ENCODE data around the gene TAF11L5.
"Not testable (repeated sequence)": the region's sequence is repeated elsewhere in the genome, so short reads cannot be mapped to it uniquely, and the experiment has no call there.

The TAF11L5 gene

DNA sequence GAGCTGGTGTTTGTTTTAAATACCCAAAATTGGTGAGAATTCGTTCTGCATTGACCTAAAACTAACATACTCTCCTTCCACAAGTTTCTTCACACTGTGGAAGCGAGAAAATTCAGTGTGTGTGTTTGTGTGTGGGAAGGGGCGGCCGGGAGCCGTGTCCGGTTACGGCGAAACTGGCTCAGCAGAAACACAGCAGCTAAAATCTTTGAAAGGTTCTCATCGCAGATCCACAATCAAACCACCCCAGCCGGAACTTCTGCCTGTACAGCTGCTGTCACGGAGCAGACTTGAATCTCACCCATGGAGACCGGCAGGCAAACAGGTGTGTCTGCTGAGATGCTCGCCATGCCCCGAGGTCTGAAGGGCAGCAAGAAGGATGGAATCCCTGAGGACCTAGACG is at the start of gene TAF11L5:
TSS of gene TAF11L5 (plus strand) at position 301 of the 400 bp plus-strand sequence.
- DNase-seq = not testable (repeated sequence)

GRCh38 chr5:17477043-17477442 is 48.0 kb upstream of the TAF11L5 start:
- DNase-seq = no peak

GRCh38 chr5:17477573-17478265 is 47.3 kb upstream of the TAF11L5 start:
- DNase-seq = no peak

DNA sequence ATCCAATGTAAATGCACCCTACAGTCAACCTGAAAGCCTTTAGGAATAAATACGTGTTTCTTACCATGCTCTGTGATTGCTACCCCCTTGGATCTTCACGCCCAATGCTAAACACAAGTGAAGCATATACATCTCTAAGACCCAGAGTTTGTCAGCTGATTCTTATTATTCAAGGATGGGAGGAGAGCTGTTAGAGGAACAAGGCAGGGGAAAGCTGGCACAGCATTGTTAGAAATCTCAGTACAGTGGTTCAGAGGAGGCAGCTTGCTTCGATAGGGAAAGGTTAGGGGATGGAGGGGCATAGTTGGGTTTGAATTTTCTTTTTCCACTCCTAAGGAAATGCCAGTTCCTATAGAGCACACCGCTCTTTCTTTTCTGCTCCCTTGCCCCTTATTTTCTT is 43.7 kb upstream of the TAF11L5 start:
- DNase-seq = no peak

DNA sequence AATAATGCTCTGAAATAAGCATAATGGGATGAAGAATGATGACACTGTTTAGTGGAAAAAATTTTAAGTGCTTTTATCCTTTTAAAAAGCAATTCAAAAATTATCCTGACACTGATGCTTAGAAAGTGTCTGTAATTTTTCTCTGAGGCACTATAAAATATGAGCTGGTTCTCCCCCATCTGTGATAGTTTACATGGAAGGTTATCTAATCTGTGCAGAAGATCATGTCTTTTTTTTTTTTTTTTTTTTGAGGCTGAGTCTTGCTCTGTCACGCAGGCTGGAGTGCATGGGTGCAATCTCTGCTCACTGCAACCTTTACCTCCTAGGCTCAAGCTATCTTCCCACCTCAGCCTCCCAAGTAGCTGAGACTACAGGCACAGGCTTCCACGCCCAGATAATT is 42.2 kb upstream of the TAF11L5 start:
- no peak for DNase-seq

DNA sequence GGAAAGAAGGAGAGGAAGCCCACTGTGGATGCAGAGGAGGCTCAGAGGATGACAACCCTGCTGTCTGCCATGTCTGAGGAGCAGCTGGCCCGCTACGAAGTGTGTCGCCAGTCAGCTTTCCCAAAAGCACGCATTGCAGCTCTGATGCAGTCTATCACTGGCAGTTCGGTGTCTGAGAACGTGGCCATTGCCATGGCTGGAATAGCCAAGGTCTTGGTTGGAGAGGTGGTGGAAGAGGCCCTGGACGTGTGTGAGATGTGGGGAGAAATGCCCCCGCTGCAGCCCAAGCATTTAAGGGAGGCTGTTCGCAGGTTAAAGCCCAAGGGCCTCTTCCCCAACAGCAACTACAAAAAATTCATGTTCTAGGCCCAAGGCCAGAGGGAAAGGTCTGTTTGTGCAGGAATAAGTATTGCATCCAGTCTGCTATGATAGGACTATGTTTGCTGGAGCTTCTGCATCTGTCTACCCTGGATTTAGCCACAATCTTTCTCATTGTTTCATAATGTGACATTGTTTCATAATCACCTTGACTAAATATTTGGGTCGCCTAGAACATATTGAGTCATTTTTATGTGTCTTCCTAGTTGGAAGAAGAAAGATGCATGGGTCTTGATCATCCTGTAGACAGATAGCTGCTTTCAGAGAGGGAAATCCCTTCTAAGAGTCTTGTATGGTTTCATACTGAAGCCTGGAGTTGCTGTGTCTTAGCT is 38.4 kb upstream of the TAF11L5 start:
- DNase-seq = not testable (repeated sequence)

DNA sequence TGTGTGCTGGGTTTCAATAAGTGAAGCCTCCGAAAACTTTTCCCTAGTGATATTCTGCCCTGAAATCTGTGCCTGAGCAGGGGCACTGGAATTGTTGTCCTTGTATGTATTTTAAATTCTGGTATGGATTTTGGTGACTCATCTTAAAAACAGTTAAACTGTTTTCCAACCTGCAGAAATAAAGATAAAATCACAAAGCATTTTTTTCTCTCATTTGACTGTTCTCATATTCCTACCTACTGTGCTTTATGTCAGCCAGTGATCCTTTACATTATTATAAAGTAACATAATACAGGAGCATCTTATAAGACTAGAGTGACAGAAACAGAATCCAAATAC is 37.9 kb upstream of the TAF11L5 start:
- no peak for DNase-seq

GRCh38 chr5:17491257-17491656 is 33.8 kb upstream of the TAF11L5 start:
- DNase-seq = not testable (repeated sequence)

GRCh38 chr5:17492770-17493169 is 32.3 kb upstream of the TAF11L5 start:
- DNase-seq = no peak

- DNase-seq = no peak
Measured at GRCh38 chr5:17497446-17497845, 27.6 kb upstream of the TAF11L5 start.

DNA sequence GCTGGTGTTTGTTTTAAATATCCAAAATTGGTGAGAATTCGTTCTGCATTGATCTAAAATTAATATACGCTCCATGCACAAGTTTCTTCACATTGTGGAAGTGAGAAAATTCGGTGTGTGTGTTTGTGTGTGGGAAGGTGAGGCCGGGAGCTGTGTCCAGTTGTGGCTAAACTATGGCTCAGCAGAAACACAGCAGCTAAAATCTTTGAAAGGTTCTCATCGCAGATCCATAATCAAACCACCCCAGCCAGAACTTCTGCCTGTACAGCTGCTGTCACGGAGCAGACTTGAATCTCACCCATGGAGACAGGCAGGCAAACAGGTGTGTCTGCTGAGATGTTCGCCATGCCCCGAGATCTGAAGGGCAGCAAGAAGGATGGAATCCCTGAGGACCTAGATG is 27.1 kb upstream of the TAF11L5 start, which contains the start of gene TAF11L2:
TSS of gene TAF11L2 (plus strand) at position 301 of the 400 bp plus-strand sequence.
- not testable (repeated sequence) for DNase-seq

- DNase-seq = no peak
Measured at GRCh38 chr5:17511775-17512325, 13.2 kb upstream of the TAF11L5 start.

GRCh38 chr5:17517526-17517925 is 7.5 kb upstream of the TAF11L5 start:
- DNase-seq = not testable (repeated sequence)

- not testable (repeated sequence) for DNase-seq
Measured at GRCh38 chr5:17518067-17518466, 7.0 kb upstream of the TAF11L5 start, which contains the start of gene TAF11L3. Gene TAF11L3 (plus strand): TSS chr5:17518367.

DNA sequence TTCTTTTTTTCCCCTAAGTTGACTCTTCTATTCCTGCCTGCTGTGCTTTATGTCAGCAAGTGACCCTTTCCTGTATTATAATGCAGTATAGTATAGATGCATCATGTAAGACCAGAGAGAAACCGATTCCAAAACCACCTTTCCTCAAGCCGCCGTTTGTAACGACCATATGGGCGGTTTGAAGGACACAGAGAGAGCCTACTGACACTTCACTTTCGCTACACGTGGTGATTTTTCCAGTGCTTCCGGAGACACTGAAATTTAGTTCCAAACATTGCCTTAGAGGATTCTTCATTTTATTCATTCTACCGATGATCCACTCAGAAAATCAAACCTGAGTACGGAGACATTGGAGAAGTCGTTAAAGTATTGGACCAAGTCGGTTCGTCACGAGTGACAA is 5.5 kb upstream of the TAF11L5 start:
- DNase-seq = not testable (repeated sequence)

GRCh38 chr5:17521501-17521900 is 3.5 kb upstream of the TAF11L5 start, which contains the start of gene TAF11L4:
Gene TAF11L4 (plus strand): TSS chr5:17521801.
- not testable (repeated sequence) for DNase-seq

DNA sequence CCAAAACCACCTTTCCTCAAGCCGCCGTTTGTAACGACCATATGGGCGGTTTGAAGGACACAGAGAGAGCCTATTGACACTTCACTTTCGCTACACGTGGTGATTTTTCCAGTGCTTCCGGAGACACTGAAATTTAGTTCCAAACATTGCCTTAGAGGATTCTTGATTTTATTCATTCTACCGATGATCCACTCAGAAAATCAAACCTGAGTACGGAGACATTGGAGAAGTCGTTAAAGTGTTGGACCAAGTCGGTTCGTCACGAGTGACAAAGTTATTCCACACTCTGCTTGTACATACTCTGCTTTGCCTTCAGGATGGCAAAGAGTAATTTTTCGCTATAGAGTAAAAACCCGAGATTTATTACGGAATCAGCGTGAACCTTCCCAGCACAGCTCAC is 1.5 kb downstream of the TAF11L5 start:
- DNase-seq = not testable (repeated sequence)

- DNase-seq = not testable (repeated sequence)
Measured at GRCh38 chr5:17528369-17528768, 3.3 kb downstream of the TAF11L5 start, which contains the start of gene TAF11L6. Gene TAF11L6 (plus strand): TSS chr5:17528669.

Data from right hindlimb (tissue), 1 donor.